Esophagus squamous epithelium (tissue), 5 donors: Measurements from ENCODE around the gene B4GALT5. TPM values are rescaled to one million over a fixed set of nuclear protein-coding genes. Genes with fewer than 3 reads are reported as not detected.
"Not testable (repeated sequence)": the region's sequence is repeated elsewhere in the genome, so short reads cannot be mapped to it uniquely, and the experiment has no call there.

Experiments
- DNase-seq: peaks from one replicate; lab custom pipeline; 2025; lab: John Stamatoyannopoulos, UW
- H3K27ac ChIP-seq, 4 donors: fragments of 200-600 bp; sonication (generic); one replicate each; pipeline ENCODE4 v1.5.1; 2016 to 2019; ENCODE audit warnings: mild to moderate bottlenecking in 1 of 4
- H3K27me3 ChIP-seq, 4 donors: fragments of 200-600 bp; sonication (generic); 1 replicate in 3 of 4; 2 replicates in 1 of 4; pipeline versions ENCODE4 v1.5.1 to v1.6.0; 2017 to 2021; ENCODE audit warnings: antibody characterized with exemption in 1 of 4
- H3K36me3 ChIP-seq, 3 donors: fragments of 200-600 bp; sonication (generic); one replicate each; pipeline ENCODE4 v1.5.1; 2016 to 2019
- H3K4me1 ChIP-seq, 3 donors: fragments of 200-600 bp; sonication (generic); one replicate each; pipeline ENCODE4 v1.5.1; 2017 to 2019
- H3K4me3 ChIP-seq, 4 donors: fragments of 200-600 bp; sonication (generic); 1 replicate in 3 of 4; 2 replicates in 1 of 4; pipeline ENCODE4 v1.5.1; 2016 to 2019; ENCODE audit warnings: mild to moderate bottlenecking in 2 of 4, moderate library complexity in 1 of 4
- H3K9me3 ChIP-seq, 3 donors: fragments of 200-600 bp; sonication (generic); one replicate each; pipeline ENCODE4 v1.5.1; 2016 to 2019
- CTCF ChIP-seq, 6 experiments: fragments of 450-650 bp in 4 of 6; fragments of 200-600 bp in 2 of 6; sonication (generic) in 2 of 6; IDR thresholded peaks; one replicate each; pipeline ENCODE4 v1.5.1; 2016 to 2019; ENCODE audit warnings: antibody characterized with exemption in 6 of 6, mild to moderate bottlenecking in 4 of 6, moderate library complexity in 4 of 6
- POLR2A ChIP-seq, 4 donors: fragments of 450-650 bp; IDR thresholded peaks; one replicate each; pipeline ENCODE4 v1.6.1; 2017; ENCODE audit warnings: antibody characterized with exemption in 4 of 4, mild to moderate bottlenecking in 4 of 4, moderate library complexity in 3 of 4
- WGBS, 2 donors: methylation state at CpG; one replicate each; pipeline ENCODE4 v1.1.5; 2018; 5-methylcytosine and 5-hydroxymethylcytosine counted together
- intact Hi-C: fragments of 100-400 bp; cut with DNase I; formaldehyde crosslinking; loops from one replicate; pipeline ENCODE4 v1.15.0; 2022
- total RNA-seq, 4 donors: library from RNA; depleted of rRNA; stranded (reverse); fragments of >200 nt; gene quantifications; one replicate each; pipeline ENCODE4 v1.1.0, GENCODE V29; 2016
- donor health status: DM: yes; HTN: yes; CAD: no.

Gene B4GALT5
- total RNA-seq, 4 donors from 2014 or later, result 24.1 to 34.2 (median 25.7) TPM

GRCh38 chr20:49729780-49730179 is 16.1 kb upstream of the B4GALT5 start:
- Histone ChIP-seq H3K36me3 (no peaks in the 10 kb centered on the region), H3K4me1 (peaks cover 0 to 22% (median 12%) of the 10 kb centered on the region in 3 donors), H3K27me3 (no peaks in the 10 kb centered on the region), H3K9me3 (no peaks in the 10 kb centered on the region), H3K27ac (no peak overlapping the region), H3K4me3 (no peak overlapping the region)
- DNase-seq, result no peak
- 92 to 94% methylated on average over 3 of the region's 3 CpGs for WGBS, 2 donors
- TF ChIP-seq CTCF (IDR thresholded peaks at IDR 0.05) (no peak), POLR2A (IDR thresholded peaks at IDR 0.05) (no peak)
- intact Hi-C loops, result no loop called here

DNA sequence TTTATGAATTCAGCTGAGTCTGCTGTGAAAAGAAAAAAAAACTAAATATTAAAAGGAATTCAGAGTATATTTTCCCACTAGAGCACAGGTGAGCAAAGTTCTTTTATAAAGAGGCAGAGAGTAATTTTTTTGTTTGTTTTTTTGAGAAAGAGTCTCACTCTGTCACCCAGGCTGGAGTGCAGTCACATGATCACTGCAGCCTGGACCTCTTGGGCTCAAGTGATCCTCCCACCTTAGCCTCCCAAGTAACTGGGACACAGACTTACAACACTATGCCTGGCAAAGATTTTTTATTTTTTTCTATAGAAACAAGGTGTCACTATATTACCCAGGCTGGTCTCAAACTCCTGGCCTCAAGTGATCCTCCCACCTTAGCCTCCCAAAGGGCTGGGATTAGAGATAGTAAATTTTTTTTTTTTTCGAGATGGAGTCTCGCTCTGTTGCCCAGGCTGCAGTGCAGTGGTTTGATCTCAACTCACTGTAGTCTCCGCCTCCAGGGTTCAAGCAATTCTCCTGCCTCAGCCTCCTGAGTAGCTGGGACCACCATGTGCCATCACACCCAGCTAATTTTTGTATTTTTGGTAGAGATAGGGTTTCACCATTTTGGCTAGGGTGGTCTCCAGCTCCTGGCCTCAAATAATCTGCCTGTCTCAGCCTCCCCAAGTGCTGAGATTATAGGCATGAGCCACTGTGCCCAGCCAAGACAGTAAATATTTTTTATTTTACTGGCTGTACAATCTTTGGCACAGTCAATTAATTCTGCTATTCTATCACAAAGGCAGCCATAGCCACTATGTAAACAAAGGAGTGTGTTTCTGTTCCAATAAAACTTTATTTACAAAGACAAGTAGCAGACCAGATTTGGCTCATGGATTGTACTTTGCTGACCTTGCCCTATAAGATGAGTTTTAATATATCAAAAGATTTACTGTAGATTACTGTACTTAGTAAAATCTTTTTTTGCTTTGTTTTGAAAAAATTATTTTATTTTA is 14.5 kb upstream of the B4GALT5 start:
- H3K36me3 ChIP-seq, result no peaks in the 10 kb centered on the region
- 76 to 94% methylated on average over 3 of the region's 3 CpGs for WGBS, 2 donors
- no peak for TF ChIP-seq CTCF (IDR thresholded peaks at IDR 0.05)
- H3K4me3 ChIP-seq, result no peak overlapping the region
- no peaks in the 10 kb centered on the region for H3K9me3 ChIP-seq
- peak overlapping the region in 3 of 4 donors; percentile 13 to 58 (median 26) for H3K27ac ChIP-seq
- no peaks in the 10 kb centered on the region for H3K27me3 ChIP-seq
- DNase-seq, result no peak
- H3K4me1 ChIP-seq, result peaks cover 0 to 28% (median 17%) of the 10 kb centered on the region in 3 donors
- intact Hi-C loops, result no loop called here

DNA sequence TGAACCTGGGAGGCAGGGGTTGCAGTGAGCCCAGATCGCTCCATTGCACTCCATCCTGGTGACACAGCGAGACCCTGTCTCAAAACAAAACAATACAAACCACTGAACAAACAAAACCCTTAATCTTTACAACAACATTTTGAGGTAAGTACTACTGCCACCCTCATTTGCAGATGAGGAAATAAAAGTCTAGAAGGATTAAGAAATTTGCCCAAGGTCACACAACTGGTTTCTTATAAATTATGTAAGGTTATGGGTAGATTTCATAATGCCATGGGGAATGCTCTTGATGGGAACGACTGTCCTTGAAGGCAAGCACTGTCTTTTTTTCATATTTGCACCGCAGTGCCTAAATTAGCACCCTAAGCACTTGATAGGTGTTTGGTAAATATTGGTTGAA is 13.8 kb upstream of the B4GALT5 start:
- Histone ChIP-seq H3K9me3 (no peaks in the 10 kb centered on the region), H3K4me1 (peaks cover 0 to 28% (median 17%) of the 10 kb centered on the region in 3 donors), H3K27me3 (no peaks in the 10 kb centered on the region), H3K4me3 (no peak overlapping the region), H3K27ac (peak overlapping the region in 3 of 4 donors; percentile 52 to 58 (median 55)), H3K36me3 (no peaks in the 10 kb centered on the region)
- intact Hi-C loops, result no loop called here
- TF ChIP-seq POLR2A (IDR thresholded peaks at IDR 0.05) (no peak), CTCF (IDR thresholded peaks at IDR 0.05) (no peak)
- DNase-seq, result no peak
- 43 to 55% methylated on average over 4 of the region's 4 CpGs for WGBS, 2 donors

DNA sequence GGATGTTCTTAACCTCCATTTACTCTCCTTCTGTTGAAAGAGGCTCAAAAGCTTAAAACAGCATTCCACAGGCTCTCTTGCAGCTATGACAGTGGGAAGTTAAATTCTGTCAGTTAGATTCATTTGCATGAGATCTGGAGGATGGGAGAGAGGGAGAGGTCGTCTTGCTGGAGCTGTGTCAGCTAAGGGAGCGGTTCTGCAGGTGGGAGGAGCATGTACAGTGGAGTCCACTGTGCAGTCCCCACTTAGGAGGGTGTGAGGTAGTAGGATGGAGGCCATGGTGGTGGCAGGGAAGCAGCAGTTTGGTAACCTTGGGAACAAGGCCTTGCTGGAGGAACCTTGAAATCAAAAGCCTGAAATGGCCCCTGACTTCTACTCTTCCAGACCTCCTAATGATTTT is 12.0 kb upstream of the B4GALT5 start:
- H3K27ac ChIP-seq, result peak overlapping the region; percentile 17 to 66 (median 41)
- H3K9me3 ChIP-seq, result no peaks in the 10 kb centered on the region
- H3K36me3 ChIP-seq, result no peaks in the 10 kb centered on the region
- intact Hi-C loops, result no loop called here
- TF ChIP-seq CTCF (IDR thresholded peaks at IDR 0.05) (no peak), POLR2A (IDR thresholded peaks at IDR 0.05) (no peak)
- WGBS, 2 donors, result 80% methylated on average over 2 of the region's 2 CpGs; no CpG with 5 or more reads in 1 of the 2 donors
- no peaks in the 10 kb centered on the region for H3K27me3 ChIP-seq
- no peak overlapping the region for H3K4me3 ChIP-seq
- peaks cover 0 to 28% (median 17%) of the 10 kb centered on the region in 3 donors for H3K4me1 ChIP-seq
- no peak for DNase-seq

DNA sequence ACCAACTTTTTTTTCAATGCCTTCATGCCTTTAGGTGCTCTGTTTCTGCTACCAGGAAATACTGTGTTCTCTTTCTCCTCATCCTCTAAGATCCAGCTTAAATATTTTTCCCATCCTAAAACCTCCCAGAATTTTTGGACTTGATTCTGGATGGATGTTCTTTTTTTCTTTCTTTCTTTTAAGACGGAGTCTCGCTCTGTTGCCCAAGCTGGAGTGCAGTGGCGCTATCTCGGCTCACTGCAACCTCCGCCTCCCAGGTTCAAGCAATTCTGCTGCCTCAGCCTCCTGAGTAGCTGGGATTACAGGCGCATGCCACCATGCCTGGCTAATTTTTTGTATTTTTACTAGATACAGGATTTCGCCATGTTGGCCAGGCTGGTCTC is 11.5 kb upstream of the B4GALT5 start:
- H3K36me3 ChIP-seq, intact Hi-C loops, H3K9me3 ChIP-seq, H3K27me3 ChIP-seq, H3K4me3 ChIP-seq, DNase-seq: not testable (repeated sequence)
- Histone ChIP-seq H3K4me1 (peaks cover 0 to 28% (median 17%) of the 10 kb centered on the region in 3 donors), H3K27ac (peak overlapping the region; percentile 20 to 66 (median 46))
- 77 to 96% methylated on average over 6 to 7 of the region's 7 CpGs for WGBS, 2 donors
